Cerebellar nuclear complex (tissue), 1 donor: ENCODE measurements around the gene SIPA1L2.

Source experiments
- DNase-seq, 2 experiments: peaks; one replicate each; lab custom pipeline; 2025; lab: John Stamatoyannopoulos, UW

Gene SIPA1L2

DNA sequence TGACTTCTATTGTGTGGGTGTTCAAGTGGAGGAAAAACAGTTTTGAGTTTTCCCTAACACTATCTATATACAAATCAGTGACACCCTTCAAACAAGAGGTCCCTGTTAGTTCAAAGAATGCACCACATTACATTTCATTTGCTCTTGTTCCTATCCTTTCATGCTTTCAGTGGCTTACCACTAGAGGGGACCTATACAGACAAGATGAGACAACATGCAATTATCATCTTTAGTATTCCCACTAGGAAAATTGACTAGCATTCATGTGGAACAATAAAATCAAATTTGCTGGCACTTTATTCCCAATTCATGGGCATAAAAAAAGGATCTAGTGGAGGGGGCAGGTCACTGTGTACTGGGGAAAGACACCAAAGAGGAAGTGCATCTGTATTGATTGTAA is 13.3 kb upstream of the SIPA1L2 start:
- DNase-seq = no peak

- no peak for DNase-seq
Observed at GRCh38 chr1:232641507-232641906, 11.6 kb upstream of the SIPA1L2 start.

DNA sequence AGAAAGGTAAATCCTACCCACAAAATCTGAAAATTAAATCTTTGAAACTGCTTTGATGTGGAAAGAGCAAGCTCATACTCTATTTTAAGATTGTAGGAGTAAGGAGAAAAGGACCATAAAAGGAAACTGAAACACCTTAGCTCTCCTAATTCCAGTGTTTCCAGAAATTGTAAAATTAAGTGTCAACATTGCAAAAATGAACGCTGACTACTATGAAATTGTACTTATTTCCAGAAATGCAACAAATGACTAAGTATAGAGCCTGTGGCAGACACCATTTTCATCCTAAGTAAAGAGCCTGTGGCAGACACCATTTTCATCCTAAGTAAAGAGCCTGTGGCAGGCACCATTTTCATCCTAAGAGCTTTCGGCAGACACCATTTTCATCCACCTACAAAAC is 6.9 kb upstream of the SIPA1L2 start:
- DNase-seq = no peak

GRCh38 chr1:232635778-232636356 is 5.9 kb upstream of the SIPA1L2 start:
- no peak for DNase-seq

GRCh38 chr1:232635279-232635678 is 5.3 kb upstream of the SIPA1L2 start:
- no peak for DNase-seq

GRCh38 chr1:232634096-232634495 is 4.2 kb upstream of the SIPA1L2 start:
- DNase-seq = no peak

GRCh38 chr1:232630894-232631195 is 912 bp upstream of the SIPA1L2 start:
- DNase-seq = no peak

DNA sequence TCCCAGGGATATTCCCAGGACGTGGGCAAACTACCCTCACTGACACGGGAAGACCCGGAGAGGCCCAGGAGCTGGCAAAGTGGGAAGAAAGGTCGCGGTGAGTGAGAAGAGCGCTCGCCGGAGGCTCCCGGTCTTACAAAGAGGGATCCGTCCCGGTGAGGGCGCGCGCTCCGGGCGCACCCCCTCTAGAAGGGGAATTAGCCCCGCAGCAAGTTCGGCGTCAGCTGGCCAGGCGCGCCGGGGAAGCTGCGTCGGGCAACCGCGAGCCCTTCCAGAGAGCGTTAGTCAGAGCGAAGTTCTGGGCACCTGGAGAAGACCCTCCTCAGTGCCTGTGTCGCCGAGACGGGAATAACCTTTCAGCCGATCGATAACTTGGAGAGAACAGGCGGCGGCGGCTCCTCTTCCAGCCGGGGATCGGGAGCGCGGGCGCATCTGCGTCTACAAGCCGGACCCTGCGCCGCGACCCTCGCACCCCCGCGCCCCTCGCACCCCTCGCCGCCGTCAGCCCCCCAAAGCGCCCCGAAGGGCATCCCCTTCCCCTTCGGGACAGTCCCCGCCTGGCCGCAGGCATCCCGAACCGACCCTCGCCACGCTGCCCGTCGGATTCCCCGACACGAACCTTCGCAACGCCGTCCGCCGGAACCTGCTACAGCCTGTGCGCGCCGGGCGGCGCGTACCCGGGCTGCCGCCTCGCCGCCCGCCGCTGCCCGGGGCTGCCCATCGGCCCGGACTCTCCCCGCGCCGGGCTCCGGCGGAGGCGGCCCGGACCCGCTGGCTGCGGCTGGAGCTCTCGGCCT is 485 bp downstream of the SIPA1L2 start:
- DNase-seq = no peak

- no peak for DNase-seq
Observed at GRCh38 chr1:232628335-232629249, 1.3 kb downstream of the SIPA1L2 start.

DNA sequence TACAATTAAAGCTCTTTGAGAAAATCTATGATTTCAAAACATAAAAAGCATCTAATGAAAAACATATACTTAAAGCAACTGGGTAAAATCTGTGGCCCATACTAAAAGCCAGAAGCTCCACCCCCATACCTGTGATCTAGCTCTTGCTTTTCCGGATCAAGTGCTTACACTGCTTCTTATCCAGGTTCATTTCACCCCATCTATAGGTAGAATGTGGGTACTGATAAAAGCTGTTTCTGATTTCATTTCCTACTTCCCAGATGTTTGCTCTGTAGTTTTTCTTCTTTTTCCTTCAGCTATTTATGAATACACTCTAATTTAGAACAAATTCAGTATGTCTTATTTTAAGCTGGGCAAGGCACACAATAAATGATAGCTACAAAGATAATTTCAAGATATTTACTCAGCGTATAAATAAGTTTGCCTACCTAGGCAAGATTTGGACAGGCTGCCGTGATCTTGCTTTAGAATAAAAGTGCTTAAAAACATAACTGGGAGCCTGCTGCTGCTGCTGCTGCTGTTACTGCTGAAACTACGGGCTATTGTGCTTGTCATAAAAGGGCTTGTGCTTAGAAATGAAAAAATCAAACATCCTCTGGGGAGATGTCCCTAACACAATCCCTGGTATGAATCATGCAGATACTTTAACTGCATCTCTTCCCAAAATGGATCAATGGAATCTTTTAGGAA is 2.1 kb downstream of the SIPA1L2 start:
- no peak for DNase-seq

DNA sequence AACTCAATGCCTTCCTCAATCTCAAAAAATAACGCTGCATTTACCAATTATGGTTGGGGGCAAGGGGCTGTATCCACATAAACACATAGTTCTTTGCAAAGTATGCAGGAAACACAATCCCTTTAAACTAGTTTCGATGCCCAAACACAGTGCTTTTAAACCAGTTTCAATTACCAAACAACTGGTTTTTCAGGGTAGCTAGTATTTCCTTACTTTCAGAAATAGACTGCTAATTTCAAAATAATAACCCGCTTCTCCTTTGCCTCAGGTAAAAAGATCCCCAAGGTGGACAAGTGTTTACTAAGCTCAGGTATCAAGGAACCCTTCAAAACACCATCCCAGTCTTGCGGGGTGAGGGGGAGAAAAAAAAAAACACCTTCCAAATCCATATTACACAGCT is 2.8 kb downstream of the SIPA1L2 start:
- DNase-seq = no peak

DNA sequence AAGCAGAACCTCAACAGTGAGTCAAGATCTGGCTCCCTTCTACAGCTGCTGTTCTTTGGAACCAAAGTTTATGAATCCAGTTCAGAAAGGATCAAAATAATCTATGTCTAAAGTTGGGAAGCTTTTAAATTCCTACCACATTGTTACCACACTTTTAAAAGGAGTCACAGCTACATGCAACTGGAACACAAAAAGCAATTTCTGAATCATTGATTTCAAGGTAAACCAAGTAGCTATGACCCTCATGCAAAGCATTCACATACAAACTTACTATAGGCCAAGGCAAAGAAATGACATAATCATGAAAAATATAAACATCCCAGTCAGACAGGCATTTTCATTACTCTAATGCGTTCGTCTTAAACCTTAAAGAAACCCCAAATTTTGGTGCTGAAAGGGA is 3.5 kb downstream of the SIPA1L2 start:
- no peak for DNase-seq

GRCh38 chr1:232625319-232625868 is 4.5 kb downstream of the SIPA1L2 start:
- DNase-seq = no peak

- no peak for DNase-seq
Observed at GRCh38 chr1:232624546-232625281, 5.2 kb downstream of the SIPA1L2 start.

GRCh38 chr1:232622981-232623380 is 7.0 kb downstream of the SIPA1L2 start:
- DNase-seq = no peak

DNA sequence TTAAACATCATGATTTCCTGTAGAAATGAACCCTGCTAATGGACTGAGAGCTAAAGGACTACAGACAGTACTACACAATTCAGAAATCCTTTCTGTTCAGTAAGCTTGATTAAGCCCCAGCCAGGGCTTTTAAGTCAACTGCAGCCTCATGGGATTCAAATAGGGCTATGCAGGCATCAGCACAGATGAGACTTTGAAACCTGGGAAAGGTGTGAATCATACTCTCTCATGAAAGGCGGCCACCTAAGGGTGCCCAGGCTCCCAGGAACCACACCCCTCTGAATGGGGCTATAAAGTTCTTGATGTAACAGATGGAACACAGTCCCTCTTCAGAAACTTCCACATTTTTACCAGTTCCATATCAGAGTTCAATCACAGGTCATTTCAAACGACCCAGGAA is 7.6 kb downstream of the SIPA1L2 start:
- no peak for DNase-seq

GRCh38 chr1:232621050-232621449 is 8.9 kb downstream of the SIPA1L2 start:
- DNase-seq = no peak

GRCh38 chr1:232620356-232620969 is 9.5 kb downstream of the SIPA1L2 start:
- DNase-seq = no peak

- no peak for DNase-seq
Observed at GRCh38 chr1:232617237-232617636, 12.7 kb downstream of the SIPA1L2 start.

GRCh38 chr1:232615306-232615800 is 14.6 kb downstream of the SIPA1L2 start:
- no peak for DNase-seq

GRCh38 chr1:232614811-232615210 is 15.1 kb downstream of the SIPA1L2 start:
- no peak for DNase-seq
